H1 (cell line): ENCODE data around the gene PBX3. TPM values are rescaled to one million over a fixed set of nuclear protein-coding genes. Genes with fewer than 3 reads are reported as not detected.

Source experiments
- CTCF ChIA-PET: fragments of 300-600 bp; sonication (Branson Sonifier 250); formaldehyde crosslinking; loops from one replicate; lab custom pipeline; 2021; ENCODE audit not compliant: partially characterized antibody; lab: Charles Lee
- POLR2A ChIA-PET: fragments of 300-600 bp; sonication (Branson Sonifier 250); formaldehyde crosslinking; loops from one replicate; lab custom pipeline; 2021; ENCODE audit warnings: inconsistent platforms; ENCODE audit not compliant: partially characterized antibody; lab: Charles Lee
- DNase-seq, 2 experiments: peaks; one replicate each; pipeline versions ENCODE4 v3.0.0 to v3.0.0-alpha.2; 2010 to 2022; ENCODE audit warnings: low spot score in 2 of 2, low read depth in 1 of 2, mixed read lengths in 1 of 2
- FAIRE-seq: peaks from 2 replicates; lab custom pipeline; 2011; peaks lifted over from hg19 to GRCh38; lab: Jason Lieb, UNC
- H2AFZ ChIP-seq: 2 replicates; pipeline ENCODE4 v1.8.1; 2012; ENCODE audit warnings: low read length, inconsistent platforms
- H2AK5ac ChIP-seq: 2 replicates; pipeline ENCODE4 v1.6.1; 2013; ENCODE audit warnings: low read depth, low read length
- H2BK120ac ChIP-seq: replicated peaks from 2 replicates; pipeline ENCODE3; 2013; ENCODE audit warnings: low read depth, low read length, inconsistent platforms
- H2BK12ac ChIP-seq: 2 replicates; pipeline ENCODE4 v1.6.1; 2013; ENCODE audit warnings: low read depth, low read length
- H2BK15ac ChIP-seq: 2 replicates; pipeline ENCODE4 v1.6.1; 2013; ENCODE audit warnings: low read length
- H2BK20ac ChIP-seq: 2 replicates; pipeline ENCODE4 v1.6.1; 2013; ENCODE audit warnings: low read length
- H2BK5ac ChIP-seq: 2 replicates; pipeline ENCODE4 v1.6.1; 2013; ENCODE audit warnings: low read depth, low read length
- H3K14ac ChIP-seq: 2 replicates; pipeline ENCODE4 v1.6.1; 2013; ENCODE audit warnings: inconsistent platforms; ENCODE audit not compliant: insufficient read length
- H3K18ac ChIP-seq: 2 replicates; pipeline ENCODE4 v1.6.1; 2013; ENCODE audit warnings: low read length; ENCODE audit errors: extremely low read depth
- H3K23ac ChIP-seq: 2 replicates; pipeline ENCODE4 v1.6.1; 2013; ENCODE audit warnings: inconsistent platforms; ENCODE audit not compliant: insufficient read length
- H3K23me2 ChIP-seq: 2 replicates; pipeline ENCODE4 v1.6.1; 2013; ENCODE audit warnings: low read depth, low read length
- H3K27ac ChIP-seq: 2 replicates; pipeline ENCODE4 v1.6.1; 2011; ENCODE audit warnings: low read depth, low read length, inconsistent platforms
- H3K27me3 ChIP-seq, 4 experiments: replicated peaks in 1 of 4; 1 replicate in 1 of 4; 2 replicates in 3 of 4; pipeline versions ENCODE4 v1.6.1 to v1.8.1; 2011 to 2013; ENCODE audit warnings: low read length in 3 of 4, mild to moderate bottlenecking in 3 of 4, inconsistent platforms in 2 of 4, mixed read lengths in 2 of 4, moderate library complexity in 1 of 4; ENCODE audit not compliant: control insufficient read depth in 3 of 4, insufficient read depth in 3 of 4; ENCODE audit errors: extremely low read depth in 1 of 4
- H3K36me3 ChIP-seq, 4 experiments: 2 replicates each; pipeline versions ENCODE4 v1.6.1 to v1.8.1; 2011 to 2013; ENCODE audit warnings: mild to moderate bottlenecking in 4 of 4, low read length in 3 of 4, moderate library complexity in 2 of 4, control low read depth in 1 of 4, inconsistent platforms in 1 of 4; ENCODE audit not compliant: insufficient read depth in 4 of 4, control insufficient read depth in 2 of 4
- H3K4ac ChIP-seq: replicated peaks from 2 replicates; pipeline ENCODE3; 2013; ENCODE audit warnings: low read length, low read depth, mixed read lengths, inconsistent platforms; ENCODE audit not compliant: insufficient read length
- H3K4me1 ChIP-seq, 4 experiments: replicated peaks in 1 of 4; 1 replicate in 1 of 4; 2 replicates in 3 of 4; pipeline versions ENCODE4 v1.6.1 to v1.8.1; 2011 to 2013; ENCODE audit warnings: low read length in 3 of 4, inconsistent platforms in 2 of 4, mixed read lengths in 1 of 4; ENCODE audit not compliant: insufficient read depth in 4 of 4, control insufficient read depth in 3 of 4
- H3K4me2 ChIP-seq, 2 experiments: 2 replicates each; pipeline versions ENCODE4 v1.6.1 to v1.8.1; 2011 to 2013; ENCODE audit warnings: low read depth in 2 of 2, low read length in 2 of 2, control low read depth in 1 of 2, inconsistent platforms in 1 of 2, mild to moderate bottlenecking in 1 of 2; ENCODE audit not compliant: insufficient read depth in 1 of 2
- H3K4me3 ChIP-seq, 4 experiments: fragments of 200-600, 300-600 bp in 1 of 4; sonication (generic), shearing (Covaris generic), sonication (Bioruptor Twin) in 1 of 4; 2 replicates each; pipeline versions ENCODE4 v1.5.1 to v1.8.1; 2011 to 2016; ENCODE audit warnings: low read length in 4 of 4, low read depth in 3 of 4, control low read depth in 2 of 4, inconsistent platforms in 2 of 4, mild to moderate bottlenecking in 2 of 4, mixed read lengths in 1 of 4, moderate library complexity in 1 of 4; ENCODE audit not compliant: insufficient read depth in 2 of 4; ENCODE audit errors: extremely low read depth in 1 of 4
- H3K56ac ChIP-seq: replicated peaks from 2 replicates; pipeline ENCODE3; 2013; ENCODE audit warnings: low read depth, mild to moderate bottlenecking, mixed read lengths, low read length, inconsistent platforms; ENCODE audit not compliant: insufficient read length
- H3K79me1 ChIP-seq: 2 replicates; pipeline ENCODE4 v1.6.1; 2013; ENCODE audit warnings: low read depth, low read length, control low read depth
- H3K79me2 ChIP-seq, 2 experiments: 2 replicates each; pipeline versions ENCODE4 v1.6.1 to v1.8.1; 2012 to 2013; ENCODE audit warnings: low read length in 2 of 2, mild to moderate bottlenecking in 2 of 2, inconsistent platforms in 1 of 2; ENCODE audit not compliant: insufficient read depth in 2 of 2, control insufficient read depth in 1 of 2
- H3K9ac ChIP-seq, 4 experiments: replicated peaks in 1 of 4; 1 replicate in 1 of 4; 2 replicates in 3 of 4; pipeline versions ENCODE4 v1.6.1 to v1.8.1; 2011 to 2013; ENCODE audit warnings: low read depth in 3 of 4, low read length in 3 of 4, control low read depth in 2 of 4, mild to moderate bottlenecking in 2 of 4, moderate library complexity in 2 of 4, inconsistent platforms in 1 of 4; ENCODE audit errors: extremely low read depth in 1 of 4
- H3K9me3 ChIP-seq, 2 experiments: 2 replicates each; pipeline versions ENCODE4 v1.6.1 to v1.8.1; 2012 to 2013; ENCODE audit warnings: mild to moderate bottlenecking in 2 of 2, moderate library complexity in 2 of 2, control low read depth in 1 of 2, inconsistent platforms in 1 of 2, low read depth in 1 of 2, low read length in 1 of 2, mixed read lengths in 1 of 2; ENCODE audit not compliant: insufficient read depth in 2 of 2
- H4K20me1 ChIP-seq, 2 experiments: replicated peaks in 1 of 2; 2 replicates each; pipeline versions ENCODE3 to v1.8.1; 2011 to 2013; ENCODE audit warnings: inconsistent platforms in 2 of 2, low read length in 2 of 2, mild to moderate bottlenecking in 1 of 2; ENCODE audit not compliant: insufficient read depth in 2 of 2, control insufficient read depth in 1 of 2
- H4K5ac ChIP-seq: 2 replicates; pipeline ENCODE4 v1.6.1; 2013; ENCODE audit warnings: low read length, low read depth, mixed read lengths, inconsistent platforms; ENCODE audit not compliant: insufficient read length
- H4K8ac ChIP-seq: 2 replicates; pipeline ENCODE4 v1.8.0; 2013; ENCODE audit warnings: mild to moderate bottlenecking, moderate library complexity, low read length, inconsistent platforms; ENCODE audit not compliant: insufficient read depth; ENCODE audit errors: extremely low read depth
- H4K91ac ChIP-seq: replicated peaks from 2 replicates; pipeline ENCODE3; 2013; ENCODE audit warnings: low read length, mixed read lengths, inconsistent platforms; ENCODE audit not compliant: insufficient read length
- ATF2 ChIP-seq: IDR thresholded peaks from 2 replicates; pipeline ENCODE4 v1.6.1; 2012; ENCODE audit warnings: low read length, inconsistent platforms
- CBX8 ChIP-seq: fragments of 300-800, 300-1000 bp; sonication (generic); IDR thresholded peaks from 2 replicates; pipeline ENCODE4 v1.7.1; 2016; ENCODE audit warnings: low read depth, low read length, borderline replicate concordance
- GTF2F1 ChIP-seq: IDR thresholded peaks from 2 replicates; pipeline ENCODE4 v1.6.1; 2012; ENCODE audit warnings: low read depth, low read length, improper control_type of control experiment, borderline replicate concordance
- SIN3A ChIP-seq, 2 experiments: IDR thresholded peaks in 1 of 2; conservative IDR thresholded peaks in 1 of 2; 2 replicates each; pipeline ENCODE4 v1.6.1; 2011 to 2012; ENCODE audit warnings: low read length in 2 of 2, improper control_type of control experiment in 1 of 2, low read depth in 1 of 2, mild to moderate bottlenecking in 1 of 2
- USF2 ChIP-seq: IDR thresholded peaks from 2 replicates; pipeline ENCODE4 v1.6.1; 2011; ENCODE audit warnings: low read length, improper control_type of control experiment
- WGBS, 2 experiments: shearing (Covaris generic) in 1 of 2; methylation state at CpG; one replicate each; pipeline versions ENCODE4 v1.1.6 to v1.1.7; 2013 to 2015; ENCODE audit warnings: low lambda C conversion rate in 2 of 2, mixed read lengths in 2 of 2, inconsistent platforms in 1 of 2, low coverage in 1 of 2, missing lambda C conversion rate in 1 of 2; ENCODE audit not compliant: insufficient replicate concordance in 2 of 2, insufficient coverage in 1 of 2, insufficient read length in 1 of 2; ENCODE audit errors: extremely low coverage in 1 of 2, missing lambda C conversion rate in 1 of 2; 5-methylcytosine and 5-hydroxymethylcytosine counted together
- polyA plus RNA-seq, 7 experiments: library from polyadenylated mRNA; depleted of rRNA in 3 of 7; stranded (reverse) in 5 of 7; unstranded in 2 of 7; fragments of >200 nt in 5 of 7; fragments of 200-250 nt in 2 of 7; gene quantifications; 1 replicate in 5 of 7; 2 replicates in 1 of 7; 4 replicates in 1 of 7; pipeline versions ENCODE4 v1.2.1 to v1.2.3, GENCODE V29; 2011 to 2013; ENCODE audit warnings: missing spikeins in 2 of 7, mixed read lengths in 2 of 7
- total RNA-seq: library from RNA; stranded (reverse); fragmentation: NEBNext Ultra II Directional; extraction: Animal tissue kit (Norgen Biotek cat#: 25700); gene quantifications from 2 replicates; pipeline ENCODE4 v1.2.1, GENCODE V29; 2021

The PBX3 gene
- total and polyA plus RNA-seq, 2 of the 8 experiments (the other 6 are each of a cell fraction or from before 2014, with no cell fraction given) = 22.7 to 44.3 TPM

- TF ChIP-seq SIN3A (conservative IDR thresholded peaks at IDR 0.05 in 1 of 2, IDR thresholded peaks at IDR 0.05 in 1 of 2; ENCODE audit: low read depth in 1 of 2, low read length in 2 of 2) = no peak
- TF ChIP-seq GTF2F1 = no peak
- no peak for TF ChIP-seq ATF2
- TF ChIP-seq CBX8 = no peak
- TF ChIP-seq USF2 = no peak
- Histone ChIP-seq H3K9me3 (0 out of 4 replicates have a peak, but pooled peaks cover 0 to 2% of the 10 kb centered on the region in 2 experiments), H3K79me2 (no peaks in the 10 kb centered on the region), H2BK20ac (no peak overlapping the region), H2BK120ac (no peak overlapping the region), H2BK15ac (no peak overlapping the region), H3K23me2 (peaks cover 7% of the 10 kb centered on the region; the same call in 1 of the 2 replicates), H3K9ac (no peak overlapping the region; a peak in 1 of 7 replicates), H3K23ac (no peak overlapping the region), H2BK12ac (no peak overlapping the region), H2BK5ac (no peak overlapping the region), H3K27me3 (no peaks in the 10 kb centered on the region; a peak in 1 of 7 replicates), H3K36me3 (no peaks in the 10 kb centered on the region), H3K56ac (no peak overlapping the region), H4K5ac (no peak overlapping the region), H2AFZ (no peak overlapping the region), H2AK5ac (no peak overlapping the region), H3K27ac (no peak overlapping the region), H4K91ac (no peak overlapping the region), H3K4me2 (no peak overlapping the region), H3K14ac (no peak overlapping the region), H3K4me3 (no peak overlapping the region), H3K18ac (no peak overlapping the region), H3K4ac (no peak overlapping the region), H4K20me1 (peaks cover 0 to 3% of the 10 kb centered on the region in 2 experiments), H3K79me1 (no peaks in the 10 kb centered on the region), H4K8ac (no peak overlapping the region), H3K4me1 (no peaks in the 10 kb centered on the region)
- POLR2A ChIA-PET = interaction anchor here (0.5 kb wide), 1 partner anchor 13 kb away, joined by 3 read pairs; no protein-coding TSS in a partner anchor
- 88% methylated on average over 5 of the region's 5 CpGs; no CpG with 5 or more reads in 1 of the 2 experiments for WGBS, 2 experiments
- CTCF ChIA-PET = interaction anchor here (0.9 to 1.3 kb wide), 2 partner anchors 12 to 66 kb away, joined by 3 read pairs; no protein-coding TSS in a partner anchor
- DNase-seq = peak in 1 of 2 experiments; percentile 28
- FAIRE-seq = no peak
These were observed 236.5 kb downstream of the PBX3 start for GRCh38 chr9:125983681-125984080.
